Measurements from ENCODE around the gene CNOT6L.
"Not testable (repeated sequence)": the region's sequence is repeated elsewhere in the genome, so short reads cannot be mapped to it uniquely, and the experiment has no call there.

CNOT6L gene

DNA sequence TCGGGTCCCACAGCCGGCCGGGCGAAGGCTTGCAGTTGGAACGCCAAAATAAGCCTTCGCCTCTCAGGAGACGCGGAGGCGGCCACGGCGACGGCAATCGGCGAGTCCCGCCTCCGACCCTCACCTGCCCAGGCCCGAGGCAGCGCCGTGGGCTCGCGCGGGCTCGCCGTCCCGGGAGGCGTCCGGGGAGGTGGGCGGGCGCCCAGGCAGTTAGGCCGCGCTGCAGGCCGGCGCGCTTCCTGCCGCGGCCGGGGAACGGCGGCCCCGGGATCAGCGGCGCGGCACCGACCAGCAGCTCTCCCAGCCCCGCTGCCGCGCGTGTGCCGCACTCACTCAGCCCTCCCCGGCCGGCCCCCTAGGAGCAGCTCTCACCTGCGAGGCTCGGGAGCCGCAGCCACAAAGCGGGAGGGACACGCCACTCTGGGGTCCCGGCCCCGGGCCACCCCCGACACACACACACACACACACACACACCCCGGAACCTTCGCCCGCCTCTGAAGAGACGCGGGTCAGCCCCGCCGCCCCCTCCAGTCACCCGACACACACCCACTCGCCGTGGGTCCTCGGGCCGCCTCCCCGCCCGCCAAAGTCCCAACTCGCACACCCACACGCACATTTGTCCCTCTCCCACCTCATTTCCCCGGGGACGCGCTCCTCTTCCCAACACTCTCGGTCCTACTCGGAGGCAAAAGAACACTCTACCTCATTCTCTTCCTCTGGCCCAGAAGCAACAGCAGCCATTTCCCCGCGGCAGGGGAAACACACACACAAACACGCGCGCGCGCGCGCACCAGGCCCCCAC lies at the start of gene CNOT6L:
Gene CNOT6L (minus strand): TSS at position 767 of the 802 bp plus-strand sequence. CDS start 60 bp downstream, at position 707.
- peak; percentile 77 to 84 for DNase-seq

DNA sequence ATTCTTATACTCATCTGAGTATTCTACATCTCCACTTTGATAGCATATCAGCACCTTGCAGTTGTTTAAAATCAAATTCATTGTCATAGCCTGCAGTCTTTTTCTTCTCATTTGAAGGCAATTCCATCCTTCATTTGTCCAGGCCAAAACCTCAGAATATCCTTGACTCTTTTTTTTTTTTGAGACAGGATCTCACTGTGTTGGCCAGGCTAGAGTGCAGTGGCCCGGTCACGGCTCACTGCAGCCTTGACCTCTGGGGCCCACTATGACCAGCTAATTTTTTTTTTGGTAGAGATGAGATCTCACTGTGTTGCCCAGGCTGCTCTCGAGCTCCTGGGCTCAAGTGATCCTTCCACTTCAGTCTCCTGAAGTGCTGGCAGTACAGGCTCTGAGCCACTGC lies 46.1 kb upstream of the CNOT6L start:
- DNase-seq: no peak

DNA sequence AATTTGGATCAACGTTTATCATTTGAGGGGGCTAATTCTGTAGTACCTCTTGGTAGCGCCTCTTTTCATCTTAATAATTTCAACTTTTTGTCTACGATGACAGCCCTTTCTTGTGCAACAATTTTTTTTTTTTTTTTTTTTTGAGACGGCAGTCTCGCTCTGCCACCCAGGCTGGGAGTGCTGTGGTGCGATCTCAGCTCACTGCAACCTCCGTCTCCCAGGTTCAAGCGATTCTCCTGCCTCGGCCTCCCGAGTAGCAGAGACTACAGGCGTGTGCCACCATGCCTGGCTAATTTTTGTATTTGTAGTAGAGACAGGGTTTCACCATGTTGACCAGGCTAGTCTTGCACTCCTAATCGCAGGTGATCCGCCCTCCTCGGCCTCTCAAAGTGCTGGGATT lies 44.2 kb upstream of the CNOT6L start:
- DNase-seq: not testable (repeated sequence)

DNA sequence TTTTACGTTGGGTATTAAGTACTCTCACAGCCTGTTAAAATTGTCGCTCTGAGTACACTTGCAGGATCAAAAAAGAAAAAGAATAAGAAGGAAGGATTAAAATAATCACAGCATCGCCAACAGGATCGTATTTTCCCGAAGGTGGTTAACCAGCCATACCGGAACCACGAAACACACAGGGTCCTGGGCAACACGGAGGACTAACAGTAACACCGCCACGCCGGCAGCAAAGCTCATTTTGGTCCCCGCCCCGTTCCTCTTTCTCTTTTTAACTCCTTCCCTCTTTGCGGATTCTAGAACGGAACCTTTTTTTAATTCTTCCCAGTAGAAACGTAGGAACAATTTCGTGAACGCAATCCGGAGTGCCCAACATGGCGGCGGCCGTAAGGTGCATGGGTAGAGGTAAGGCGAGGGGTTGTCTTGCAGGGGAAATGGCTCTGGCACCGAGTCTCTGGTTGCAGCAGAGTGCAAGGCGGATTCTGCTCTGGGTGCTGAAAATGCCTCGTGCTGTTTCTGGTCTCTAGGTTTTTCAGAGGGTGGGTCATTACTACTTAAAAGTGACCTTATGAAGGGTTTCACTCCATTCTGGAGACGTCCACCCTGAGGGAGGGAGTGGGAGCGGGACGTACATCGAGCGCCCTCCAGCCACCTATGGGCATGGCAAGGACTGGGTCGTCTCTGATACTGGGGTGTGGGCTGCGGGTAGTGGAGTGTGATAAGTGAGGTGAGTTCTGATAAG lies 43.5 kb upstream of the CNOT6L start, which contains the start of gene MRPL1:
Gene MRPL1 (plus strand): TSS at position 353 of the 739 bp plus-strand sequence. CDS start 19 bp downstream, at position 372.
- DNase-seq: peak; percentile 84 to 89

DNA sequence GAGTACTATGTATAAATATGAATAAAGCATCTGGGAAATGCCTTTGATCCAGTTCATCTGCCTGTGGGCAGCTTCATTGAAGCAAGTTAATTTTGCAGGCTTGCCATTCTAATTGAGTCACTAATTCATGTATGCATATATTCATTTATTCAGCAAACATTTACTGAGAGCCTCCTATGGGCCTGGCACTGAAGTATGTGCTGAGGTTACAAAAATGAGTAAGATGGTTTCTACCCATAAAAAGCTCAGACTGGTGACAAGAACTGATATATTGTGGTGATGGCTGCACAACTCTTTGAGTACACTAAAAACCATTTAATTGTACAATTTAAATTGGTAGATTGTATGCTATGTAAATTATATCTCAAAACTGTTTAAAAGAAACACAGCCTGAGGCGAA lies 42.3 kb upstream of the CNOT6L start:
- no peak for DNase-seq

DNA sequence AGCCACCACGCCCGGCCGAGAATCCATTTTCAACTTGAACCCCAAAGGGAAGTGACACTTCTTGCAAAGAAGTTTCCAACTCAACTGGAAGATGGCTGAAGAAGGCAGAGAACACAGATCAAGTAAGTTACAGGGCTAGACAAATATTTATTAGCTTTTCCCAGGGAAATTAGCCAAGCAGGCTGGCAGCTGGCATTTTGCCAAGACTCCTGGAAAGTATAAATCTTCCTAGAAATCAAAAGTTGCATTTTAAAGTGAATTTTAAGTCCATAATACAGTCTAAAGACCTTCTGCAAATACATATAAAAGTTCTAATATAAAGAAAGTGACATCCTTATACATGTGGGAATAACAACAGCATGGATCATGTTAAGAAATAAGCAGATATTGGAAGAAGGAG lies 40.1 kb upstream of the CNOT6L start:
- no peak for DNase-seq

DNA sequence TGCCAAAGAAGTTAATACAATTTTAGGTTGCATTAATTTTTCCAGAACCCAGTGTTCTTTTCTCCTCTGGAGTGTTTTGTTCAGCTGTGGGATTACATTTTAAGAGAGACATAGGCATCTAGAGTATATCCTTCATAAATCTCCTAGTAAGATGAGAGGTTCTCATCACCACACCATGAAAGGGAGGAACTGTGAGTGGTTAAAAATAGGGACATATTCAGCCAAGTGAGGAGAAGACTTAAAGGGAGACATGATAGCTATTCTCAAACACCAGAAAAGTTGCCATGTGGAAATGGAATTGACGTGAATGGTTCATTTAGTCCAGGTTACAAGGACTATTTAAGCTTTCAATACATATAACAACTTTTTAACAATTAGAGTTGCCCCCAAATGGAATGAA lies 37.0 kb upstream of the CNOT6L start:
- DNase-seq: no peak

DNA sequence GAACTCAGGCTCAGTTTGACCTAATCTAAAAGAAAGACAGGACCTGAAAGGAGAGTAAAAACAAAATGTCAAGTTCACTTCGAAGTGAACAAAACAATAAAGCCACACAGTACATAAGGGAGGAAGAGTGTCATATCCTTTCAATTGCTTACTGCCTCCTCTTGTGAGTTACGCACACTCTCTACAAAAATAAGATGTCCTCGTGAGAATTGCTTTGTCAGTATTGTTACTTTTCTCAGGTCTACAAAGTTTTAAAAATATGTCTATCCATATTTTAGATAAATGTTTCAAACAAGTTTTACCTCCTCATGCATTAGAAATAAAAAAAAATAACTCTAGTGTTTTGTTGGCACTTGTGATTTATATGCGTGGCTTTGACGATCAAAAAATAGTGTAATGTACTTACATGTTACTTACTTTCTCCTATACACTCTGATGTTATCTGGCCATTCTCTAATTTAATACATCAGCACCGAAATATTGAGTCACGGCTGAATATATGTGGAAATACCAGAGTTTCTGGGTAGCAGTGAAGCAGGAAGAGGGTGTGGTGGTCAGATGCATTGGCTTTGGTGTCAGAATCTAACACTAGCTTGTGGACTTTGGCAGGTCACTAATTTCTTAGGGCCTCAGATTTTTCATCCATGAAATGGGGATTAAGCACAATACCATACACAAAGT lies 35.4 kb upstream of the CNOT6L start:
- DNase-seq: no peak

DNA sequence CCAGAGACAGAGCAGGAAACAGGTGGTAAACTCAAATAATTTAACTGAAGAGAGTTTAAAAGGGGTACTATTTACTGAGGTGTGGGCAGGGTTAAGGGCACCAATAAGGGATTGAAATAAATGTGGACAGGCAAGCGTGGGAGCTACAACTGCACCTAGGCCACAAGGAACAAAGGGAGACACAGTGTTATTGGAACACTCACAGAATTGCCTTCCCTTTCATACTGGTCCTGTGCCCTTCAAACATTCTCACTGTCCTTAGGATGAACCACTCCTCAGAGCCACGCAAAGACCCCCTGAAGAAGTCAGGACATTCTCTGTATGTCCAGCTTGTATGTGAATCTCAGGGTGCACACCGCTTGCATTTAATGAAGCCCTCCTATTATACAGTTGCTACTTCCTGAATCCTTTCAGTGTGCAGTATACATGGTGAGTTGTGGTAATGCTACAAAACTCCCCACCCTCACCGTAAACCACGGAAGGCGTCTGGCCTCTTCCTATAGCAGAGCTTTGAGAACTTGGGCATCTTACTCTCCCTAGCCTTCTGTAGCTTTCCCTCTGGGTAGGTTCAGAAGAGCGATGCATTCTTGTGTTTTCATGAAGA lies 33.8 kb upstream of the CNOT6L start:
- DNase-seq: peak; percentile 47 to 57

DNA sequence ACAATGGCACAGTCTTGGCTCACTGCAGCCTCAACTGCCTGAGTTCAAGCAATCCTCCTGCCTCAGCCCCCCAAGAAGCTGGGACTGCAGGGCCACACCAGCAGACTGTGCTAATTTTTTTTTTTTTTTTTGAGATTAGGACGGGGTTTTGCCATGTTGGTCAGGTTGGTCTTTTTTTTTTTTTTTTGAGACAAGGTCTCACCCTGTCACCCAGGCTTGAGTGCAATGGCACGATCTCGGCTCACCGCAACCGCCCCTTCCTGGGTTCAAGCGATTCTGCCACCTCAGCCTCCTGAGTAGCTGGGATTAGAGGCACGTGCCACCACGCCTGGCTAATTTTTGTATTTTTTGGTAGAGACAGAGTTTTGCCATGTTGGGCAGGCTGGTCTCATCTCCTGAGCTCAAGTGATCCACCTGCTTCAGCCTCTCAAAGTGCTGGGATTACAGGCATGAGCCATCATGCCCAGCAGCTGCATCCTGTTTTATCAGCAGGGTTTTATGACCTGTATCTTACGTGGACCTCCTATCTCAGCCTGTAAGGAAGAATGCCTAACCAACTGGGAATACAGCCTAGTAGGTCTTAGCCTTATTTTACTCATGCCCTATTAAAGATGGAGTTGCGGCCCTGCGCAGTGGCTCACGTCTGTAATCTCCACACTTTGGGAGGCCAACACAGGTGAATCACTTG lies 30.3 kb upstream of the CNOT6L start:
- no peak for DNase-seq

DNA sequence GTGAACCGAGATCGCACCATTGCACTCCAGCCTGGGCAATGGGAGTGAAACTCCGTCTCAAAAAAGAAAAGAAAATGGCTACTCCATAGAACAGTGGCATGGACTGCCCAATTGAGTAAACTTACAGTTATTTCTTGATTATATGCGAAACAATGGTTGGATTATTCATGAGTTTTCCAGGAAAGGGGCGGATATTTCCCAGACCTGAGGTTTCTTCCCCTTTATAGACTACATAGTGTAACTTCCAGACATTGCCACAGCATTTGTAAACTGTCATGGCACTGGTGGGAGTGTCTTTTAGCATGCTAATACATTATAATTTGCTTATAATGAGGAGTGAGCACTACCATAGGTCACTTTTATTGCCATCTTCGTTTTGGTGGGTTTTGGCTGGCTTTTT lies 29.3 kb upstream of the CNOT6L start:
- DNase-seq: no peak

DNA sequence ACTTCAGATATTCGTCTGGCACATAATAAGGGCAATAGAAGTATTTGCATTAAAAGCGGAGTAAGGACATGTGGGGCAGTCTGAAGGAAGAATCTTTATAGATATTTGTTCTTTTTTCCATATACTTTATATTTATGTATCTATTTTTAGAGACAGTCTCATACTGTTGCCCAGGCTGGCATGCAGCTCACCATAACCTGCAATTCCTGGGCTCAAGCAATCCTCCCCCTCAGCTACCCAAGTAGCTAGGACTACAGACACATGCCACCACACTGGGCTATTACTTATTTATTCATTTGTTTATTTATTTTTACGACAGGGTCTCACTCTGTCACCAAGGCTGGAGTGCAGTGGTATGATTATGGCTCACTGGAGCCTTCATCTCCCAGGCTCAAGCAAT lies 26.8 kb upstream of the CNOT6L start:
- no peak for DNase-seq

DNA sequence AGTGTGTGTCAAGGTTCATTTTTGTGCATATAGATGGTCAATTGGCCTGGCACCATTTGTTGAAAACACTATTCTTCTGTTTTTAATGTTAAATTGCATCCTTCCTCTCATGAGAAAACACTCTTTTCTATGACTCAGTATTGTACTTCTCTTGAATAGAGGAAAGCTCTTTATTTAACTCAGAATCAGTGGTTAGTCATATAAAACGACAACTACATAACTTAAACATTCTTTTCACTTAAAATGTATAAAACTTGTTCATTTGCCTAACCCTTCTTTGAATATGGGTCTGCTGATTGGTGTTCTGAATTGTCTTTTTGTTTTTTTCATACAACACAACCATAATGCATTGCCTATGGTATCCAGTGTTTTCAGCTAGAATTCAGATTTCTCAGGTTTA lies 26.2 kb upstream of the CNOT6L start:
- DNase-seq: no peak

DNA sequence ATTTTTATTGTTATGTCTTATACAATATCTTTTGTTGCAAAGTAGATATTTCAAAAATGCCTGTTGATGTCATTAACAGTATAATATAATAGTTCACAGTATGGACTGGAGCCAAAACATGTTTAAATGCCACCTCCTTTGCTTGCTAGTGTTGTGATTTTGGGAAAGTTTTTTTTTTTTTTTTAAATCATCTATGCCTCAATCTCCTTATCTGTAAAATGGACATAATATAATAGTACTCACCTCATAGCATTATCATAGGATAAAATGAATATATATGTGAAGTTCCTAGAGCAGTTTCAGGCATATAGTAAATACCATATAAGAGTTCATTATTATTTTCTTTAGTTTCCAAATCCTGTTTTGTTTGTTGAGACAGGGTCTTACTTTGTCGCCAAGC lies 25.2 kb upstream of the CNOT6L start:
- DNase-seq: no peak

DNA sequence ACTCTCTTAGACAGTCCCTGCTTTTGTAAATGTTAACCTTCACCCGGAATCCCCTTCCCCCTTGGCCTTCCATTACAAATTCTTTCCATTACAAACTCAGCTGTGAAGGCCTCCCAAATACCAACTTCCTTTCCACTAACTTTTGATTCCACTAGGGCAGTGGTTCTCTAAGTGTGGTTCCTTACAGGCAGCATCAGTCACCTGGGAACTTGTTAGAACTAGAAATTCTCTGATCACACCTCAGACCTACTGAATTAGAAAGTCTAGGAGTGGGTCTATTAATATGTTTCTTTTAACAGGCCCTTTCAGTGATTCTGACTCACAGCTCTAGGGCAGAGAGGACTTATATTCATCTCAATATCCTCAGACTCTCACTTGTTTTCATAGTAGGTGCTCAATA lies 24.5 kb upstream of the CNOT6L start:
- no peak for DNase-seq

DNA sequence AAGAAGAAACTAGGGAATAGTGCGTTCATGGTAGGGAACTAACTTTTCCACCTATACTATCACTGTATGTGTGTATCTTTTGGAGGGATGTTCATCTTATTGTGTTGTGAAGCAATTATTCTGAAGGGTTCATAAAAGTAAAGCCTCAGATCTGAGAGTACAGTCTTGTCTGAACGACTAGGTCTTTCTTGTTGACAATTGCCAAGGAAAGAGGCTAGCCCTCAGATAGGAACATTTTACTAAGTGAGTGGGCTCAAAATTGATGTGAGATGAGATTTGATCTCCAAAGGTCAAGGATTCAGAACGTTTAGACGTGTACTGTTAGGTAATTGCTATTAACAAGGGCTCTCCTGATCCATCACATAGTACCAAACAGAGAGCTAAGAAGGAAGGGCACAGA lies 15.2 kb upstream of the CNOT6L start:
- DNase-seq: no peak

DNA sequence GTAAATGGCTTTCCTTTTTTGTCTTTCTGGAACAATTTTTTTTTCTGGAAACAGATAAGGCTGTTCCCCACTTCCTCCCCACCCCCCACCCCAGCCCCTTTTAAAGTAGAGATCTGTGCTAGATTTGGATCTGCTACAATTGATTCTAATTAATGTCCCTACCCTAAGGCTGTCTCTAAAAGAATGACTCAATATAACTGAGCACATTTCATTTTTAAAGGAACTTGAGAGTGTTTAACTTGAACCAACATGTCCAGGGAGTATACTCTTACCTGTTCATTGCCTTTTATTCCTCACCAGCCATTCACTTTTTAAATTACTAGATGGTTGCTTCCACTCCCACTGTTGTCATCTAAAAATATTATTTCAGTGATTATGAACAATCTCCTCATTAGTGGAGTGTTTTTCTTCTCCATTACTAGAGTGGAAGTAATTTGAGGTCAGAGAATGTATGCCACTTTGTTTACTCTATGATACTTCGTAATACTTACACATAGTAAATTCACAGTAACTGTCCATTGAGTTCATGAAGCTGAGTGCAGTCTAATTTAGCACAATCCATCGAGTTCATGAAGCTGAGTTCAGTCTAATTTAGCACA lies 14.1 kb upstream of the CNOT6L start:
- DNase-seq: no peak

DNA sequence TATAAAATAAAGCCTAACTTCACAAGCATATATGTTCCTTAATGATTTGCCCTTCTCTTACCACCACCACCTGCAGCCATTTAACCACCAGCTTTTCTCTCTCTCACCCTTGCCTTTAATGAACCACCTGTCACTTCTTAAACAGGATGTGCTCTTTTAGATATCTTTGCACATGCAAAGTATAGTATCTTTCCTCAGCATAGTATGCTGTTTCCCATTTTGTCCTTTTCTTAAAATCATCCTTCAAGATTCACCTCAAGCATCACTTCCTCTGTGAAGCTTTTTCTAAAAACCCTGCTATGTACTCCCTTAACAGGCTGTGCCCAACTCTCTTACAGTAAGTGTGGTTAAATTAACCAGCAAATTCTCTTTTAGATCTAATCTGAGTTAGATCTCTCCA lies 8.2 kb upstream of the CNOT6L start:
- no peak for DNase-seq

DNA sequence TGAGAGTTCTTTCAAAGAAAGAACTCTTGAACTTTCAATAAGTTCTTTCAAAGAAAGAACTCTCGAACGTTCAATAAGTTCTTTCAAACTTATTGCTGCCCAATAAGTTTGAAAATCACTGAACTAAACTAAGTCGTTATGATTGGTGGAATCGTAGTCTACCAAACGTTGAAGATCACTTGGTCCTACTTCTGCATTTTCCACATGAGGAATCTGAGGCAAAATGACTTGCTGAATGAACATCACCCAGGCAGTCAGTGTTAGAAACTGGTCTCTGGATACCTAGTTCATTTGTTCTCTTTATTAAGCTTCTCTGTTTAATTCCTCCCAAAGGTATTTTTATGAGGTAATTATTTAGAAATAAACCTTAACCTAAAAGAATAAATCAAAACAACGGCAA lies 7.1 kb upstream of the CNOT6L start:
- no peak for DNase-seq

DNA sequence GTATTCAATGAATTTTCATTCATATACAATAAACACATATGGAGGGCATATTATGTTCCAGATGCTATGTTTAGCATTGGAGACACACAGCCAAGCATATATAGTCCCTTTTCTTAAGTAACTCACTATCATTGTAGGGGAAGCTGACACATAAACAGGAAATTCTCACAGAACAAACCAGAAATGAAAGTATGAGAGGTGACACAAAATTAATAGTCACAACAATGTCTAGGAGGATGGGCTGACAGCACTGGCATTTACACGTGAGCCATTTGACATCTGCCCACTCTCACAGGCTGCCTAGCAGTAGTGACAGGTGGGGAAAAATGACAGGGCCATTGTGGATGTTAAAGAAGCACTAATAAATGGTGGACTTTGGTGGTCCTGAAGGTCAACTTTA lies 2.6 kb upstream of the CNOT6L start:
- DNase-seq: peak; percentile 24 to 44

DNA sequence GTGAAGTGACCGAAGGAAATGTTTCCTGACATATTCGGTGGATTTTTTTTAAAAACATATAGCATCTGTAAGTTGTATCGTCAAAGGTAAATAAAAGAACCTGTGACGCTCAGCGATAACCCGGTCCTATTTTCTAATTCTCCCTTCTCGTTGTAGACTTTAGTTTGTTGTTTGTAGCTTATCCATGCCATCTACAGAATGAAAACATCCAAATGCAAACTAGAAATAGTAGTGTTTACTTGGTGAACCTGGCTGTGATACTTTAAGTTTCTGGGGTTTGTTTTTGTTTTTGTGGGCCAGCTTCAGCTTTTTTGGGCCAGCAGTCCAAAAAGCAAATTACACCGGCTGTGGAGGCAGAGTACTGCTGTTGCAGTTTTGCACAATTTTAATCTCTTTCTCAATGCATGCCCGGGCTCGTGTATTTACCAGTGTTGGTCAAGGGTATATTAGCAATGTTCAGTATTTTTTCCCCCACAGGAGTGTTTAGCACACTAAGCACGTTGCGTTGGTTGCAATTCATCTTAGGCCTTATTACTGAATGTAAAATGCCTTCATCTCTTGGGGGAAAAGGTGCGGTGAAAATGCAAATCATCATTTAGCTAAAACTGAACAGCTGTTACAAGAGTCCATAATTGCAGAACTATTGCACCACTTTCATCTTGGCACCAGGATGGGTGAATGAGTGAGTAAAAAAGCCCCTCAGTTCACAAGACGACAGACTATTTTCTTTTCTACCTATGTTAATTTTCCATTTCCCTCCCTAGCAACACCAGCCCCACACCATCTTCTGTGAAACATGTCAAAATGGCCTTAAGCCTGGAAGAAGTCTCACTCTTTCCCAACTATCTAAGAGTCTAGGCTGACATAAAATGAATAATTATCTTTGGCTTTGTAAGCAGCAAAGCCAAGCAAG lies 1.7 kb upstream of the CNOT6L start:
- no peak for DNase-seq

Measured in stimulated activated CD4-positive, alpha-beta T cell treated with anti-CD3 and anti-CD28 coated beads, Interleukin-2, amount 100 ng/mL, for 24 hours (primary cell).